GM23338 (cell line): ENCODE data around the gene TUBA1C. TPM values are rescaled to one million over a fixed set of nuclear protein-coding genes. Genes with fewer than 3 reads are reported as not detected.

ENCODE experiments used
- ATAC-seq: fragments of 200-7000 bp; cut with Tn5 transposase; 3 replicates; pipeline ENCODE4 v1.9.1; 2020
- DNase-seq: peaks from one replicate; pipeline ENCODE4 v3.0.0-alpha.2; 2015; ENCODE audit warnings: low spot score
- H2AFZ ChIP-seq: fragments of 200-600 bp; sonication (generic); 2 replicates; pipeline ENCODE4 v1.8.0; 2016; ENCODE audit warnings: antibody characterized with exemption, mild to moderate bottlenecking, moderate library complexity
- H3F3A ChIP-seq: fragments of 200-600 bp; sonication (generic); replicated peaks from 2 replicates; pipeline ENCODE4 v1.8.0; 2017; ENCODE audit warnings: antibody characterized with exemption, mixed run types, low read depth
- H3K27ac ChIP-seq: fragments of 200-600 bp; sonication (generic); 2 replicates; pipeline ENCODE4 v1.6.1; 2016; ENCODE audit warnings: low read depth
- H3K27me3 ChIP-seq: fragments of 200-600 bp; sonication (generic); 2 replicates; pipeline ENCODE4 v1.8.0; 2016; ENCODE audit warnings: mild to moderate bottlenecking, mixed run types, moderate library complexity; ENCODE audit not compliant: insufficient read depth
- H3K36me3 ChIP-seq: fragments of 200-600 bp; sonication (generic); 2 replicates; pipeline ENCODE4 v1.8.0; 2016; ENCODE audit warnings: mild to moderate bottlenecking; ENCODE audit not compliant: insufficient read depth
- H3K4me1 ChIP-seq: fragments of 200-600 bp; sonication (generic); 2 replicates; pipeline ENCODE4 v1.8.0; 2016; ENCODE audit warnings: mild to moderate bottlenecking, moderate library complexity; ENCODE audit not compliant: insufficient read depth
- H3K4me2 ChIP-seq: fragments of 200-600 bp; sonication (generic); 2 replicates; pipeline ENCODE4 v1.7.1; 2017; ENCODE audit warnings: mixed run types
- H3K4me3 ChIP-seq: fragments of 200-600 bp; sonication (generic); 2 replicates; pipeline ENCODE4 v1.6.1; 2016; ENCODE audit warnings: mixed run types
- H3K79me2 ChIP-seq: fragments of 200-600 bp; sonication (generic); replicated peaks from 2 replicates; pipeline ENCODE4 v1.8.0; 2017; ENCODE audit warnings: mild to moderate bottlenecking; ENCODE audit not compliant: insufficient read depth
- H3K9me2 ChIP-seq: fragments of 200-600 bp; sonication (generic); 2 replicates; pipeline ENCODE4 v1.8.0; 2017; ENCODE audit not compliant: insufficient read depth
- H4K20me1 ChIP-seq: fragments of 200-600 bp; sonication (generic); replicated peaks from 2 replicates; pipeline ENCODE4 v1.8.0; 2017; ENCODE audit warnings: mild to moderate bottlenecking; ENCODE audit not compliant: insufficient read depth
- H3K27ac Mint-ChIP-seq: 2 replicates; pipeline ENCODE4 v1.8.0; 2020; ENCODE audit warnings: inconsistent platforms, mild to moderate bottlenecking, moderate library complexity, mixed read lengths
- H3K27me3 Mint-ChIP-seq: 3 replicates; pipeline ENCODE4 v1.8.0; 2022; ENCODE audit warnings: low read depth, mild to moderate bottlenecking, moderate library complexity, mixed read lengths, inconsistent platforms; ENCODE audit not compliant: insufficient read depth, poor library complexity
- H3K36me3 Mint-ChIP-seq: 3 replicates; pipeline ENCODE4 v1.8.0; 2021; ENCODE audit warnings: low read depth, mild to moderate bottlenecking, inconsistent platforms, moderate library complexity, mixed read lengths
- H3K4me1 Mint-ChIP-seq: 3 replicates; pipeline ENCODE4 v1.8.0; 2020; ENCODE audit warnings: mild to moderate bottlenecking, inconsistent platforms, mixed read lengths
- H3K4me3 Mint-ChIP-seq: 3 replicates; pipeline ENCODE4 v1.8.0; 2021; ENCODE audit warnings: moderate library complexity, mild to moderate bottlenecking, inconsistent platforms, mixed read lengths
- H3K9me3 Mint-ChIP-seq: 3 replicates; pipeline ENCODE4 v1.8.0; 2020; ENCODE audit warnings: moderate library complexity, mild to moderate bottlenecking, inconsistent platforms, mixed read lengths
- CREB1 ChIP-seq: fragments of 250-450 bp; sonication (Bioruptor Pico); IDR thresholded peaks from 2 replicates; pipeline ENCODE4 v1.5.0; 2020; ENCODE audit warnings: low read depth, mild to moderate bottlenecking, moderate library complexity
- CTCF ChIP-seq, 2 experiments: fragments of 200-600 bp in 1 of 2; sonication (generic) in 1 of 2; conservative IDR thresholded peaks; 2 replicates each; pipeline versions ENCODE4 v1.5.1 to v1.6.1; 2016 to 2017; ENCODE audit warnings: antibody characterized with exemption in 2 of 2, low read depth in 2 of 2, mild to moderate bottlenecking in 2 of 2, moderate library complexity in 1 of 2
- EZH2 ChIP-seq: fragments of 200-600 bp; sonication (generic); IDR thresholded peaks from one replicate; pipeline ENCODE4 v1.8.0; 2017; ENCODE audit warnings: antibody characterized with exemption, mild to moderate bottlenecking, low read depth; ENCODE audit not compliant: unreplicated experiment
- EZH2phosphoT487 ChIP-seq: fragments of 200-600 bp; sonication (generic); IDR thresholded peaks from one replicate; pipeline ENCODE4 v1.8.1; 2018; ENCODE audit warnings: antibody characterized with exemption; ENCODE audit not compliant: unreplicated experiment
- JUNB ChIP-seq: IDR thresholded peaks from one replicate; pipeline ENCODE4 v1.6.1; 2016; ENCODE audit warnings: antibody characterized with exemption; ENCODE audit not compliant: unreplicated experiment
- NANOG ChIP-seq: IDR thresholded peaks from 2 replicates; pipeline ENCODE4 v1.6.1; 2016; ENCODE audit warnings: antibody characterized with exemption, borderline replicate concordance
- POLR2AphosphoS5 ChIP-seq: IDR thresholded peaks from 2 replicates; pipeline ENCODE4 v1.6.1; 2016; ENCODE audit warnings: antibody characterized with exemption, low read depth
- REST ChIP-seq: IDR thresholded peaks from one replicate; pipeline ENCODE4 v1.6.1; 2018; ENCODE audit warnings: antibody characterized with exemption; ENCODE audit not compliant: unreplicated experiment
- STAT1 ChIP-seq: IDR thresholded peaks from one replicate; pipeline ENCODE4 v1.6.1; 2016; ENCODE audit warnings: antibody characterized with exemption; ENCODE audit not compliant: unreplicated experiment
- ZNF114 ChIP-seq: fragments of 250-450 bp; sonication (Bioruptor Pico); IDR thresholded peaks from 2 replicates; pipeline ENCODE4 v1.5.0; 2020; ENCODE audit warnings: mild to moderate bottlenecking, moderate library complexity
- ZNF331 ChIP-seq: fragments of 250-450 bp; sonication (Bioruptor Pico); IDR thresholded peaks from 2 replicates; pipeline ENCODE4 v1.5.0; 2020; ENCODE audit warnings: low read depth, mild to moderate bottlenecking, moderate library complexity
- ZNF462 ChIP-seq: fragments of 250-450 bp; sonication (Bioruptor Pico); IDR thresholded peaks from 2 replicates; pipeline ENCODE4 v1.5.0; 2020; ENCODE audit warnings: mild to moderate bottlenecking, moderate library complexity
- polyA plus RNA-seq: library from polyadenylated mRNA; unstranded; fragments of >200 nt; fragmentation: Nextera tagmentation; extraction: Ambion mirVana; gene quantifications from 2 replicates; pipeline ENCODE4 v1.2.1, GENCODE V29; 2016
- total RNA-seq: library from RNA; depleted of rRNA; stranded (reverse); fragments of >200 nt; shearing (Covaris generic); gene quantifications from 2 replicates; pipeline ENCODE4 v1.2.3, GENCODE V29; 2014
- TF ChIP-seq, protein P1 (sequence below): IDR thresholded peaks from 2 replicates; pipeline ENCODE4 v1.6.1; 2016; ENCODE audit warnings: antibody characterized with exemption

TUBA1C gene
- total and polyA plus RNA-seq, 2 experiments from 2014 or later, result 191 to 728 TPM

DNA sequence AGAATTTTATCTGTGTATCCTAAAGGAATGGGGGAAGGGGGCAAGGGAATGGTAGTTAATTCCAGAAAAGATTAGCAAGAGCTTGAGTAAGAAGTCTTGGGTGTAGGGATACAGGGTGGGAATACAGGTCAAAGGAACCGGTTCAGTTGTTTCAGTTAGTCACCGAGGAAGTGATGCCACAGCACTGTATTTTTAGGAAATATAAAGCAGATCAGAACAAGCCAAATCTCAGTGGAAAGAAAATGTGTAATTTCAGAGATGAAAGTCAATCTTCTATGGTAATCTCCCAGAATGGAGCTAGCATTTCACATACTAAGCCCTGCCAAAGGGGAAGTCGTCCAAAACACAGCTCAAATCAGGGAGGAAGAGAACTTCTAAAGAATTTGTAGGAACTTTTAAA, 4.7 kb upstream of the TUBA1C start:
- peaks cover 6% of the 10 kb centered on the region; the same call in 1 of the 2 replicates for H3K27me3 ChIP-seq
- no peak overlapping the region for H2AFZ ChIP-seq
- H3K4me1 Mint-ChIP-seq, result peaks cover 4% of the 10 kb centered on the region; the same call in 2 of the 3 replicates
- ATAC-seq, result no peak
- no peaks in the 10 kb centered on the region; the same call in 2 of the 3 replicates for H3K36me3 Mint-ChIP-seq
- H3K4me2 ChIP-seq, result no peak overlapping the region
- H3K9me3 Mint-ChIP-seq, result no peaks in the 10 kb centered on the region
- no peak overlapping the region for H3K4me3 ChIP-seq
- no peaks in the 10 kb centered on the region for H3K4me1 ChIP-seq
- H3F3A ChIP-seq, result no peaks in the 10 kb centered on the region; the same call in 1 of the 2 replicates
- H3K36me3 ChIP-seq, result no peaks in the 10 kb centered on the region
- TF ChIP-seq EZH2phosphoT487, result no peak
- TF ChIP-seq ZNF331, result no peak
- TF ChIP-seq REST, result no peak
- TF ChIP-seq JUNB, result no peak
- TF ChIP-seq, protein P1, sequence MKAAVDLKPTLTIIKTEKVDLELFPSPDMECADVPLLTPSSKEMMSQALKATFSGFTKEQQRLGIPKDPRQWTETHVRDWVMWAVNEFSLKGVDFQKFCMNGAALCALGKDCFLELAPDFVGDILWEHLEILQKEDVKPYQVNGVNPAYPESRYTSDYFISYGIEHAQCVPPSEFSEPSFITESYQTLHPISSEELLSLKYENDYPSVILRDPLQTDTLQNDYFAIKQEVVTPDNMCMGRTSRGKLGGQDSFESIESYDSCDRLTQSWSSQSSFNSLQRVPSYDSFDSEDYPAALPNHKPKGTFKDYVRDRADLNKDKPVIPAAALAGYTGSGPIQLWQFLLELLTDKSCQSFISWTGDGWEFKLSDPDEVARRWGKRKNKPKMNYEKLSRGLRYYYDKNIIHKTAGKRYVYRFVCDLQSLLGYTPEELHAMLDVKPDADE, result no peak
- no peak for TF ChIP-seq NANOG
- no peak for TF ChIP-seq ZNF114 (CRISPR knock-in tag)
- no peak for TF ChIP-seq STAT1
- TF ChIP-seq CREB1, result no peak
- TF ChIP-seq POLR2AphosphoS5, result no peak
- no peak for TF ChIP-seq EZH2
- no peak for TF ChIP-seq CTCF (conservative IDR thresholded peaks at IDR 0.05; ENCODE audit: low read depth in 2 of 2)
- TF ChIP-seq ZNF462, result no peak
- H3K79me2 ChIP-seq, result peaks cover 9% of the 10 kb centered on the region
- no peaks in the 10 kb centered on the region for H3K9me2 ChIP-seq
- no peak for DNase-seq
- H3K4me3 Mint-ChIP-seq, result no peak overlapping the region
- H4K20me1 ChIP-seq, result no peaks in the 10 kb centered on the region; the same call in 1 of the 2 replicates
- H3K27ac ChIP-seq, result no peak overlapping the region
- no peak overlapping the region for H3K27ac Mint-ChIP-seq
- H3K27me3 Mint-ChIP-seq, result peaks cover 4% of the 10 kb centered on the region
